Measurements from ENCODE around the gene TIMM22. TPM values are rescaled to one million over a fixed set of nuclear protein-coding genes. Genes with fewer than 3 reads are reported as not detected.
"Not testable (repeated sequence)": the region's sequence is repeated elsewhere in the genome, so short reads cannot be mapped to it uniquely, and the experiment has no call there.

TIMM22 gene
- 10.9 and 11.4 TPM in 2 replicates for total RNA-seq

DNA sequence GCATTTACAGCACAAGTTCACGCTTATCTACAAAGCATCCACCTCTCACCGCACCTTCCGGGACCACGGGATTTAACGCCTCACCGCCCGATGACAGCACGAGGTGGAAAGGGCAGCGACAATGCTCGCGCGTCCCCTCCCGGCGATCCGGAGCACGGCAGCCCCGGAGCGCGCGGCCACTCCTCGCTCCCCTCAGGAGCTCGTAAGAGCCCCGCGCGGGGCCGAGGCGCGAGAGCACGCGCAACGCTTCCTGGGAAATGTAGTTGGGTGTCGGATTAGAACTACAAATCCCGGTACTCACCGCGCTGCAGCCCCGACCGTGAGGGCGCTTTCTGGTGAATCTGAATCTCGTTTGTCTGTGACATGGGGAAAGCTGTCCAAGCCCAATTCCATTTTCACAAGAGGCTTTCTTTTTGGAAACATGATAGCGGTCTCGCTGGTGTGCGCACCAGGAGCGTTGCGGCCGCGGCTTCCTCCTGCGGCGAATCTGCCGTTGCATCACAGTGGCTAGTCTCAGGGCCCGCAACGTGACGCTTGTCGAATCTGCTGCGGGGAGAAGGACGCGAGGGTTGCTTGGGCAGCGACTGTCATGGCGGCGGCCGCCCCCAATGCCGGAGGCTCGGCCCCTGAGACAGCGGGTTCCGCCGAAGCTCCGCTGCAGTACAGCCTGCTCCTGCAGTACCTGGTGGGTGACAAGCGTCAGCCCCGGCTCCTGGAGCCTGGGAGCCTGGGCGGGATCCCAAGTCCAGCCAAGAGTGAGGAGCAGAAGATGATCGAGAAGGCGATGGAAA is at the start of gene TIMM22:
TSS of gene TIMM22 (plus strand) at position 576 of the 791 bp plus-strand sequence. CDS start at position 590, 14 bp downstream.
- intact Hi-C loops (cut with micrococcal nuclease), result loop anchor here (1.0 to 5.0 kb wide), 5 partner anchors 15 to 854 kb away; partner anchors contain the start of gene GEMIN4

- intact Hi-C loops (cut with micrococcal nuclease), result no loop called here
Measured at GRCh38 chr17:948284-948852, 48.6 kb upstream of the TIMM22 start.

DNA sequence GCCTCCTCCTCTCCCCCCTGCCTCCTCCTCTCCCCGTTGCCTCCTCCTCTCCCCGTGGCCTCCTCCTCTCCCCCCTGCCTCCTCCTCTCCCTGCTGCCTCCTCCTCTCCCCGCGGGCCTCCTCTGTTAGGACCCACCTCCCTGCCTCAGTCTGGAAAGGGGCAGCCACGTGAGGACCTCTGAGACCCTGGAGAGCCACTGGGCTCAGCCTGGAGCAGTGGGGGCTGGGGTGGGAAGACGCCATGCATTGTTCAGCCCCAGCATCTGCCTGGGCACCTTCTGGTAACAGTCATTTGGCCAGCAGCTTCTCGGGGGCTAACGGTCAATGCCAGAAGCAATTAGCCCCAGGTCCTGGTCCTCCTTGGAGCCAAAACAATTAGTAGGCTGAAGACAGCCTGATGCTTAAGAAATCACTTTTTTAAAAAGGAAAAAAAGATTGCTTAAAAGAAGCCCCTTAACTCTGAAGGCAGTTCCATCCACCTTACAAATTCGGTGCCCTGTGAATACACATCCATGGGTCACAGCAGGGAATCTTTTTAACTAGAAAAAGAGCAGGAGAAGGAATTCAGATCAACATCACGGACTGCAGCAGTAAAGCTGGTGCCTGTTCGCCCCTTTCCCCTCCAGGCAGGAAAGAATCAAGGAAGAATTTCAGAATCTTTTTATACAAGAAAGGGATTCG is 47.2 kb upstream of the TIMM22 start:
- intact Hi-C loops (cut with micrococcal nuclease), result no loop called here

GRCh38 chr17:951325-952132 is 45.4 kb upstream of the TIMM22 start:
- intact Hi-C loops (cut with micrococcal nuclease), result no loop called here

DNA sequence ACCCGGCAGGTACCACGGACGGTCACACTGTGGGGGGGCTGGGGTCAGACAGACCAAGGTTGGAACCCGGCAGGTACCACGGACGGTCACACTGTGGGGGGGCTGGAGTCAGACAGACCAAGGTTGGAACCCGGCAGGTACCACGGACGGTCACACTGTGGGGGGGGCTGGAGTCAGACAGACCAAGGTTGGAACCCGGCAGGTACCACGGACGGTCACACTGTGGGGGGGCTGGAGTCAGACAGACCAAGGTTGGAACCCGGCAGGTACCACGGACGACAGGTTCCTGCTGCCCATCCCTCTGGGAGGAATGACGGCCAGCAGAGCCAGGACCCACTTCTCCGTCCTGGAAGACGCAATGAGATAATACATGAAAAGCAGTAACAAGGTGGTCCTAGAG is 44.3 kb upstream of the TIMM22 start:
- intact Hi-C loops (cut with micrococcal nuclease), result not testable (repeated sequence)

GRCh38 chr17:953767-954166 is 43.2 kb upstream of the TIMM22 start:
- intact Hi-C loops (cut with micrococcal nuclease), result no loop called here

GRCh38 chr17:954431-955164 is 42.3 kb upstream of the TIMM22 start:
- intact Hi-C loops (cut with micrococcal nuclease), result no loop called here

- intact Hi-C loops (cut with micrococcal nuclease), result no loop called here
Measured at GRCh38 chr17:956905-957304, 40.0 kb upstream of the TIMM22 start.

DNA sequence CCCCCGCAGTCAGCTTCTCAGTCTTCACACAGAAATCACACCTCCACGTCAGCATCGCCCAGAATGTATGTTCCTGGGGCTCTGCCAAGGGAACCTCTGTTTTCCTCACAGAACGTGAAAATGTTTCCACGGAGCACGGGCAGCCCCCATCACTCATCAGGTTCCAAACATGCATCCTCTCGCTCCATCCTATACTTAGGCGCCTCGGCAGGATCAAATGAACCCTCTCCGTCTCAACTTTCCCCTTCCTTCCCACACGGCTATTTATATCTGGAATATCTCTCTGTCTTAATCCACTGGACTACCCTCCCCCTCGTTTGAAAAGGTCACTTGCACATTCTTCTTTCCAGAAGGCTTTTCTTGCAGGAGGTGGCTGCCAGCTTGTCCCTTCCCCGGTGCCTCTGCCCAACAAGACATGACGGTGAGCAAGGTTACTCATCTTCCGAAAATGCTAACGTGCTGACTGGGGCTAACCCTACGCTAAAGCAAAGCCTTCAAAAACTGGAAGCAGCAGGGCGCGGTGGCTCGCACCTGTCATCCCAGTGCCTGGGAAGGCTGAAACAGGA is 39.0 kb upstream of the TIMM22 start:
- intact Hi-C loops (cut with micrococcal nuclease), result no loop called here

DNA sequence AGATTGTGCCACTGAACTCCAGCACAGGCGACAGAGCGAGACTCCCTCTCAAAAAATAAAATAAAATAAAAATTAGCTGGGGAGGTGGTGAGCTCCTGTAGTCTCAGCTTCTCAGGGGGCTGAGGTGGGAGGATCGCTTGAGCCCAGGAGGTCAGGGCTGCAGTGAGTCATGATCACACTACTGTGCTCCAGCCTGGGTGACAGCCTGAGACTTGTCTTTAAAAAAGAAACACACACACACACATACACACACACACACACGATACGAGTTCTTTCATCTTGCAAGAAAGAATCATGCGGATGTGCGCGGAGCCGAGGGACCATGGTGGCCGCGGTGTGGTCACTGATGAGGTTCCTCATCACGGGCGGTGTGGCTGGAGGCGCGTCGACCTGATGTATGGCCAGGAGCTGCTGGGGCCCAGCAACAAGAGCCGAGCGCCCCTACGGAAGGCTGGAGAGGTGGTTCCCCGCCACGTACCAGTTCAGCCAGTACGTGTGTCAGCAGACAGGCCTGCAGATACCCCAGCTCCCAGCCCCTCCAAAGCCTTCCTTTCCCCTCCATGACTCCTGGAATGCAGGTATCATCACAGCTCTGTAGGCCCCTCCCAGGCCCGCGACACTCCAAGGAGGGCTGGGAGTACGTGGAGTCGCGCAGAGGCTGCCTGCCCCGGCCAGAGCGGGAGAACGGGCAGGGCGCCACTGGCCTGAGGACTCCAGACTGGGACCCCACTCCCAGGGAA is 38.0 kb upstream of the TIMM22 start:
- intact Hi-C loops (cut with micrococcal nuclease), result no loop called here

GRCh38 chr17:962166-962565 is 34.8 kb upstream of the TIMM22 start:
- intact Hi-C loops (cut with micrococcal nuclease), result no loop called here

DNA sequence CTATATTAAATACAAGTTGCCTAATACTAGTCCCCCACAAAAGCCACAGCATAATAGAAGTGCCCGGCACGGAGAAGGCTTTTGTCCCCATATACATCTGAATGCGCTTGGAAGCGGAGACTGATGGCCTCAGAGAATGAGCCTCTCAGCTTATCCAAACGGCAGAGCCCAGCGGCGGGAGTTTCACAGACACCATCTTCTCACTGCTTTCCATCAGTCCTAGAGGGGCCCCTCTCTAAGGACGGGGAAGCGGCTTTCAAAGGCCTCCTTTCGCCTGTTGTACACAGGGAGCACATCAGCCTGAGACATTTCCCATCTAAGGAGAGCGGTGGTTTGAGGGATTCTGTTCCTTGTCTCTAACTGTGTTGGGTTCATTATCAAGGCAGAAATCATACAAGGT is 34.3 kb upstream of the TIMM22 start:
- intact Hi-C loops (cut with micrococcal nuclease), result no loop called here

GRCh38 chr17:964876-965275 is 32.1 kb upstream of the TIMM22 start:
- intact Hi-C loops (cut with micrococcal nuclease), result no loop called here

GRCh38 chr17:965311-965989 is 31.5 kb upstream of the TIMM22 start:
- intact Hi-C loops (cut with micrococcal nuclease), result no loop called here

DNA sequence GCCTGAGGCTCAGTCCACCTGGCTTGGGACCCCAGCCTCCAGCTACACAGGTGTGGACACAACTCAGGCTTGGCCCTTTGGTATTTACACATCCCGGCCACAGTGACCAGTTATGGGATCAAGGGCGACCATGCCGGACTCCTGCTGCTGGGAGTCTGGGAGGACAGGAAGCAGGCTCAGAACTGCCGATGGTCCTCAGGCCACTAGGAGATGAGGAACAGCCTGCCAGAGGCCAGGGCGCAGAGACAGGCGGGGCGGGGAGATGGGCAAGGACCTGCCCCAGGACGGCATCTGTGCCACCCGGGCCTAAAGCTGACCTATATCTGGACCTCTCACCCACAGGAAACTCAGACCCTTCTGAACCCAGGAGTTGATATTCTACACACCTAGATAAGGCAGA is 29.8 kb upstream of the TIMM22 start:
- intact Hi-C loops (cut with micrococcal nuclease), result no loop called here

- intact Hi-C loops (cut with micrococcal nuclease), result no loop called here
Measured at GRCh38 chr17:968812-969730, 27.9 kb upstream of the TIMM22 start.

DNA sequence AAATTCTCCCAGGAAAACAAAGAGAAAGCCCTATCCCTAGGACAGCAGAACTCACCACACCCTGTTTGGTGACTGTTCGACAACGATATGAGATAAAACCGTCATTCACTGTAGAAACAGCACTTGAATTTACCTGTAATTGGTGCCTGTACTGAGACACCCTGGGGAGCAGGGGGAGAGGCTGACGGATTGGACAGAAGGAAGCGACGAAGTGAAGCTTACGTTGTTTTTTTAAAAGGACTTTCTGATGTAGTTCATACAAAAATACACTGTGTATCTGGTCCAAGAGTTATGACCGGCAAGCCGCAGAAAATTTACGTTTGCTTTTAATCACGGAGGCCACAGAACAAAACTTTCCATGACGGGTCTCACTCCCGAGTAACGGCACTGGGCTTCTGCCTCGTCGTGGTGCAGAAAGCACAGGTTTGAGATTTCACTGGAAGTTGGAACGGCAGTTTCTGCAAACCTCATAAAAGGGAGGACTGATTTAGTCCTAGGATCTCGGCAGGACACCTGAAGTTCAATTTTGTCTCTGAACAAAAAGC is 27.0 kb upstream of the TIMM22 start:
- intact Hi-C loops (cut with micrococcal nuclease), result no loop called here

- intact Hi-C loops (cut with micrococcal nuclease), result no loop called here
Measured at GRCh38 chr17:970364-970763, 26.6 kb upstream of the TIMM22 start.

Data from T-helper 2 cell treated with Interferon-gamma antibody and Interleukin-4, amounts not matched to agents 100 ng/mL and 5 ng/mL, for 36 hours (primary cell).